GM12874 (cell line): ENCODE data around the gene MGRN1.

ENCODE experiments used
- CTCF ChIP-seq: IDR thresholded peaks from 2 replicates; pipeline ENCODE4 v1.5.1; 2011; ENCODE audit warnings: low read depth, mild to moderate bottlenecking, control low read depth, low read length, moderate library complexity; ENCODE audit not compliant: insufficient read depth

The MGRN1 gene

DNA sequence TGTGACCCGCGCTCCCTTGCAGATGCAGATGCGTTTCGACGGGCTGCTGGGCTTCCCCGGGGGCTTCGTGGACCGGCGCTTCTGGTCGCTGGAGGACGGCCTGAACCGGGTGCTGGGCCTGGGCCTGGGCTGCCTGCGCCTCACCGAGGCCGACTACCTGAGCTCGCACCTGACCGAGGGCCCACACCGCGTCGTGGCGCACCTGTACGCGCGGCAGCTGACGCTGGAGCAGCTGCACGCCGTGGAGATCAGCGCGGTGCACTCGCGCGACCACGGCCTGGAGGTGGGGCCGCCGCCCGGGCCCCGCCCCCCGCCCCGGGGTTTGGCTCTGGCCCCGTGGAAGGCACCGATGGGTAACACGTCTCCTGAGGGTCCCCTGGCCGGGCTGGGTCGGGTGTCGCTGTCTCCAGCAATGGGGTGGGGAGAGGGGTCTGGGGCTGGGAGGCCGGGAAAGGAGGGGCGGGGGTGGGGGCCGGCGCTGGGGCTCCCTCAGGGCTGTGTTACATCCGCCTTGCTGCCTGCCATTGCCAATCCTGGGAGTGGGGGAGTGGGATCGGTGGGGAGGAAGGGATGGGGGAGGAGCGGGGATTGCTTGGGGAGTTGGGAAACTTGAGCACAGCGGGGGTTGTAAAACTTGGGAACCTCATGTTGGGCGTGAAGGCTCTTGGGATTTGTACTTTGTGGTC, 69.5 kb downstream of the MGRN1 start:
- no peak for TF ChIP-seq CTCF

DNA sequence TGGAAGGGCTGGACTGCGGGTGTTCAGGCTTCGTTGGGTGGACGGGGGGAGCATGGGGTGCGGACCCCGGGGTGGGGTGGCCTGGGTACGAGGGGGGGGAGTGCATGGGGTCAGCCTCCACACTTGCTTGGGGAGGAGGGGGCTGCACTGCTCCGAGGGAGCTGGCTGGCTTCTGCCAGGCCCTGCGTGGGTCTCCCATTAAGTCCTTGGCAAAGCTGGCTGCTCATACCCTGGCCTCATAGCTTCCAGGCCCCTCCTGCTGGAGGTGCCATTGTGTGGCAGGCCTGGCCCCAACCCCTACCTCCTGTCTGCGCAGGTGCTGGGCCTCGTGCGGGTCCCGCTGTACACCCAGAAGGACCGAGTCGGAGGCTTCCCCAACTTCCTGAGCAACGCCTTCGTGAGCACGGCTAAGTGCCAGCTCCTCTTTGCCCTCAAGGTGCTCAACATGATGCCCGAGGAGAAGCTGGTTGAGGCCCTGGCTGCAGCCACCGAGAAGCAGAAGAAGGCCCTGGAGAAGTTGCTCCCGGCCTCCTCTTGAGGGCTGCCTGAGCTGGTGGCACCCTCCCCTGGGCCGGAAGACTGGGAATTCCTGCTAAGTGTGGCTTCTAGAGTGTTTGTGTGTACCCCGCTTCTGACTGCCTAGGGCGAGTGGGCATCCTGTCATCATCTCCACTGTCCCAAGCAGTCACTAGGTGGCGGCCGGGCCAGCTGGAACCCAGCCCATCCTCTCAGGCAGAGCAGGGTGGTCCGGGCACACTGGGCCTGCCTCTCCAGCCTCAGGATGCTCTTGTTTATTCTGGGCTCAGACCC, 70.2 kb downstream of the MGRN1 start:
- no peak for TF ChIP-seq CTCF

DNA sequence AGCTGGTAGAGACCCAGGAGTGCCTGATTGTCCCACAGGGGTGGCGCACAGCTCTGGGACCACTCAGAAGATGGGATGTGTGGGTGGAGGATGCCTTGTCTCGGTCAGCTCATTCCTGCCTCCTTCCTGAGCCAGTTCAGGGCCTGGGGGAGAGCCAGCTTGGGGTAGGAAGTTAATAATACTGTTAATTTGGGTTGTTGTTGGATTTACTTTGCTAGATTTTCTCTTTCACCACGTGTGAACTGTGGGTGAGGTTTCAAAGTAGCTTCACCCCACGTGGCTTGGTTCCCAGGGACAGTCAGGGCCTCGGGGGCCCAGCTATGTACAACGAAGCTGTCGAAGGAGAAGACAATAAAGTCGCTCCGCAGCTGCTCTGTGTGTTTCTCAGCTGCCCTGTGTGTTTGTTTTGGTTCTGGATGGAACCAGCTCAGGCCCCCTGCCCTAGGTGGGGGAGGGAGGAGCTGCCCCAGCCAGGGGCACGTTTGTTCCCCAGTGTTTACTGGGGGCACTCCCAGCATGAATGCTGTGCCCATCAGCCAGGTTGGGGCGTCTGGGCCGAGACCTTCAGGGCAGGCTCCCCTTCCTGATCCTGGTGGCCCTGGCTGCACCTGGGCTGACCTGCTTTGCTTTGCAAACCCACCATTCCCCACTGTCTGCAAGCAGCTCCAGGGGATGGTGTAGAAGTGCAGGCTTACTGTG, 71.0 kb downstream of the MGRN1 start:
- TF ChIP-seq CTCF, result no peak

- TF ChIP-seq CTCF, result no peak
Observed at GRCh38 chr16:4696172-4696904, 71.7 kb downstream of the MGRN1 start.

DNA sequence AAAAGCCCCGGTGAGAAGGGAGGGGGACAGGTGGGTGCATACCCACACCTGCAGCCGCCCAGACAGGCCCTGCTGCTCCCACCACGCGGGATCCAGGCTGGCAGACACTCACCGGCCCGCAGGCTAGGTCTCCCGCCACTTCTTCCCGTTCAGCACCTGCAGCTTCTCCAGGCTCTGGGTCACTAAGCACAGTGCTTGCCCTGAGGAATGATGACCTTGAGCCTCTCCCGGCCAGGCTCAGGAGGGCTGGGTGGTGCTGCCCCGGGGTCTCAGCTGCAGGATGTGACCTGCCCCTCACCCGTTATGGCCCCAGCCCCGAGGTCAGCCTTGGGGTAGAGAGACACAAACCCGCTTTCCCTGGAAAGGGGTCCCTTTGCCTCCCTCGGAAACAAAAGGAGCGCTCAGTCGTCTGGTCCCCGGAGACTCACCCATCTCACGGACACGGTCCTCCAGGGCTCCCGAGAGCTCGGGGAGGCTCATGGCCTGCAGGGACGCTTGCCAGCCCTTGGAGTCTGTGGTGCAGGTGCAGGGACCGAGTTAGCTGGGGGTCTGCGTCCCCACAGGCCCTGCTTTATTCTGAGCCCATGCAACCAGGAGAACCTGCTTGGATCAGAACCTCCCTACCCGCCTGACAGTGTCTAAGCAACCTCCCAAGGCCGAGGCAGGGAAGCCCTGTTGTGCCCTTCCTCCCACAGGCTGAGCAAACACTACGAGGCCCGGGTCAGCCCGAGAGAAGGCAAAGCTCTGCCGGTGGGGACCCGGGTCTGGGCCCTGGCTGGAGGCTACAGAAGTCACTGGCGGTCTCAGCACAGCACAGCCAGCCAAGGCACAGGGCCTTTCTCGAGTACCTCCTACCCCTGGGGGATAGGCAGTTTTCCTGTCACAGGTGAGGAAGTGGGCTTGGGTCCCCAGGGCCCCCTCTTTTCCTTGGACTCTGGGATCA, 72.5 kb downstream of the MGRN1 start:
- TF ChIP-seq CTCF, result no peak

GRCh38 chr16:4697848-4698291, 73.2 kb downstream of the MGRN1 start:
- TF ChIP-seq CTCF, result no peak
